Colon (tissue), 2 donors: ENCODE results near the gene AGPS.
"Not testable (repeated sequence)": the region's sequence is repeated elsewhere in the genome, so short reads cannot be mapped to it uniquely, and the experiment has no call there.

Experiments
- FAIRE-seq: peaks from 2 replicates; lab custom pipeline; 2012; peaks lifted over from hg19 to GRCh38; lab: Jason Lieb, UNC
- donor health status: control.
- donor health status: control.

The AGPS gene

GRCh38 chr2:177474998-177475397, 82.4 kb downstream of the AGPS start:
- FAIRE-seq, result no peak

- no peak for FAIRE-seq
Observed at GRCh38 chr2:177476897-177477296, 84.3 kb downstream of the AGPS start.

GRCh38 chr2:177478029-177478428, 85.5 kb downstream of the AGPS start:
- FAIRE-seq, result no peak

GRCh38 chr2:177478907-177479306, 86.3 kb downstream of the AGPS start:
- FAIRE-seq, result no peak

GRCh38 chr2:177482195-177482594, 89.6 kb downstream of the AGPS start:
- peak; percentile 5 for FAIRE-seq

- no peak for FAIRE-seq
Observed at GRCh38 chr2:177483531-177483930, 91.0 kb downstream of the AGPS start.

- FAIRE-seq, result no peak
Observed at GRCh38 chr2:177484180-177484795, 91.7 kb downstream of the AGPS start.

GRCh38 chr2:177485657-177486056, 93.1 kb downstream of the AGPS start:
- FAIRE-seq, result not testable (repeated sequence)

- FAIRE-seq, result peak; percentile 60
Observed at GRCh38 chr2:177489719-177490301, 97.2 kb downstream of the AGPS start.

- FAIRE-seq, result no peak
Observed at GRCh38 chr2:177495945-177496344, 103.4 kb downstream of the AGPS start.

GRCh38 chr2:177496921-177497320, 104.3 kb downstream of the AGPS start:
- FAIRE-seq, result no peak

GRCh38 chr2:177501186-177501585, 108.6 kb downstream of the AGPS start:
- no peak for FAIRE-seq

- FAIRE-seq, result no peak
Observed at GRCh38 chr2:177506505-177506904, 113.9 kb downstream of the AGPS start.

- FAIRE-seq, result no peak
Observed at GRCh38 chr2:177506998-177507397, 114.4 kb downstream of the AGPS start.

GRCh38 chr2:177516824-177517544, 124.4 kb downstream of the AGPS start:
- FAIRE-seq, result no peak

- FAIRE-seq, result no peak
Observed at GRCh38 chr2:177518754-177519153, 126.2 kb downstream of the AGPS start.

- no peak for FAIRE-seq
Observed at GRCh38 chr2:177519534-177520115, 127.1 kb downstream of the AGPS start.

GRCh38 chr2:177520324-177520723, 127.8 kb downstream of the AGPS start:
- FAIRE-seq, result no peak

- no peak for FAIRE-seq
Observed at GRCh38 chr2:177523781-177524180, 131.2 kb downstream of the AGPS start.

GRCh38 chr2:177525351-177525924, 132.9 kb downstream of the AGPS start:
- FAIRE-seq, result no peak

GRCh38 chr2:177528351-177528933, 135.9 kb downstream of the AGPS start:
- FAIRE-seq, result no peak

- FAIRE-seq, result no peak
Observed at GRCh38 chr2:177529166-177529565, 136.6 kb downstream of the AGPS start.
